ENCODE results near the gene ADK. TPM values are rescaled to one million over a fixed set of nuclear protein-coding genes. Genes with fewer than 3 reads are reported as not detected.

ADK gene
- total RNA-seq, 1 experiment from 2014 or later: 26.8 TPM

GRCh38 chr10:74238031-74238431, 87.0 kb downstream of the ADK start:
- Histone ChIP-seq H3K27ac (ENCODE audit: insufficient read length, low read depth, low read length) (no peak overlapping the region), H4K91ac (ENCODE audit: insufficient read length, low read depth, low read length) (no peak overlapping the region)
- WGBS (ENCODE audit: extremely low coverage, insufficient read length, low lambda C conversion rate): no CpG with 5 or more reads among the region's 6 CpGs

More at GRCh38 chr10:74238031-74238431, 87.0 kb downstream of the ADK start:
- no peak overlapping the region for H3K23ac ChIP-seq (ENCODE audit: insufficient read length, low read depth, low read length)
- no peak overlapping the region for H2BK120ac ChIP-seq (ENCODE audit: low read depth, low read length, poor library complexity, severe bottlenecking)
- no peak overlapping the region for H4K8ac ChIP-seq (replicated peaks; ENCODE audit: insufficient read length, low read depth, low read length)
- TF ChIP-seq CTCF (conservative IDR thresholded peaks at IDR 0.05): no peak
- Mint-ChIP-seq H3K4me3 (no peak overlapping the region), H3K36me3 (ENCODE audit: insufficient read depth in 1 of 3, low read depth in 3 of 3) (peaks cover 6 to 8% (median 7%) of the 10 kb centered on the region in 3 experiments), H3K27me3 (ENCODE audit: low read depth) (no peaks in the 10 kb centered on the region), H3K4me1 (peaks cover 2 to 4% of the 10 kb centered on the region in 2 experiments; a peak in 3 of 4 replicates), H3K9me3 (0 out of 5 replicates have a peak, but pooled peaks cover 0 to 1% of the 10 kb centered on the region in 2 experiments), H3K27ac (0 out of 7 replicates have a peak overlapping the region, but pooled peaks of 1 of the 3 experiments have one; percentile 35)
- no peak overlapping the region for H3T11ph ChIP-seq (ENCODE audit: low read length)
- no peak overlapping the region for H4K5ac ChIP-seq (ENCODE audit: insufficient read length, low read depth, low read length)
- H3K56ac ChIP-seq (ENCODE audit: insufficient read length, low read depth, low read length): no peak overlapping the region
- no peak overlapping the region for H3K9ac ChIP-seq (ENCODE audit: extremely low read depth, insufficient read length, low read length)
- no peak overlapping the region for H3K14ac ChIP-seq (ENCODE audit: insufficient read depth, low read length)
- H3K4me2 ChIP-seq (ENCODE audit: insufficient read depth, insufficient read length, low read length): no peak overlapping the region
- no peaks in the 10 kb centered on the region for H3K4me1 ChIP-seq (ENCODE audit: insufficient read depth, low read length)
- no peaks in the 10 kb centered on the region for H3K79me2 ChIP-seq (ENCODE audit: insufficient read depth, low read length)
- H2AK5ac ChIP-seq (ENCODE audit: insufficient read length, low read length): no peak overlapping the region
- no peak overlapping the region for H3K18ac ChIP-seq (ENCODE audit: insufficient read length, low read depth, low read length)
- H2BK5ac ChIP-seq (ENCODE audit: insufficient read length, low read length): no peak overlapping the region
- no peaks in the 10 kb centered on the region for H3K79me1 ChIP-seq (ENCODE audit: insufficient read depth, low read depth, low read length, poor library complexity, severe bottlenecking)
- no peaks in the 10 kb centered on the region for H3K9me3 ChIP-seq (ENCODE audit: control insufficient read depth, low read depth, low read length)
- H3K23me2 ChIP-seq (ENCODE audit: insufficient read length, low read depth, low read length, poor library complexity, severe bottlenecking): no peaks in the 10 kb centered on the region
- H2BK15ac ChIP-seq (ENCODE audit: low read depth, low read length): no peak overlapping the region
- no peak overlapping the region for H2AFZ ChIP-seq (ENCODE audit: low read length)
- no peak overlapping the region for H3K4ac ChIP-seq (ENCODE audit: low read depth, low read length)
- H2BK12ac ChIP-seq (ENCODE audit: insufficient read length, low read depth, low read length): no peak overlapping the region
- no peak overlapping the region for H2BK20ac ChIP-seq (ENCODE audit: low read depth, low read length, poor library complexity, severe bottlenecking)
- no peak for DNase-seq
- H4K20me1 ChIP-seq (ENCODE audit: control insufficient read depth, insufficient read depth, insufficient read length): no peaks in the 10 kb centered on the region
- no peaks in the 10 kb centered on the region for H3K27me3 ChIP-seq (ENCODE audit: insufficient read depth, low read length)
